ENCODE data around the gene TMEM94.
"Not testable (repeated sequence)": the region's sequence is repeated elsewhere in the genome, so short reads cannot be mapped to it uniquely, and the experiment has no call there.

The TMEM94 gene

DNA sequence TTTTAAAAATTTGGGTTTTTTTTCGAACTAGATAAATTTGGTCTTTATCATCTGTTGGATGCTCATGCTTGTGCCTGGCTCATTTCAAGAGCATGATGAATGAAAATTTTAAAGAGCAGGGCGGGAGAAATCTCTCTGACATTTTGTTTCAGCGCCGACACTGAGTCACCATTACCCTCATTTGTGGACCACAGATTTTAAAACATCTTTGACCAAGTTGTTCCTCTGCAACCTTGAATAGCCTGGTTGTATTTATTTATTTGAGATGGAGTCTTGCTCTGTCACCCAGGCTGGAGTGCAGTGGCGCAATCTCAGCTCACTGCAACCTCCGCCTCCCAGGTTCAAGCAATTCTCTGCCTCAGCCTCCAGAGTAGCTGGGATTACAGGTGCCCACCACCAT, 22.0 kb upstream of the TMEM94 start:
- H3K4me1 Mint-ChIP-seq (ENCODE audit: low read depth), result peaks cover 13% of the 10 kb centered on the region
- H3K4me3 Mint-ChIP-seq; H3K27ac Mint-ChIP-seq; H3K9me3 Mint-ChIP-seq; H3K36me3 Mint-ChIP-seq (ENCODE audit: low read depth): not testable (repeated sequence)
- H3K27me3 Mint-ChIP-seq (ENCODE audit: low read depth), result peaks cover 13% of the 10 kb centered on the region

DNA sequence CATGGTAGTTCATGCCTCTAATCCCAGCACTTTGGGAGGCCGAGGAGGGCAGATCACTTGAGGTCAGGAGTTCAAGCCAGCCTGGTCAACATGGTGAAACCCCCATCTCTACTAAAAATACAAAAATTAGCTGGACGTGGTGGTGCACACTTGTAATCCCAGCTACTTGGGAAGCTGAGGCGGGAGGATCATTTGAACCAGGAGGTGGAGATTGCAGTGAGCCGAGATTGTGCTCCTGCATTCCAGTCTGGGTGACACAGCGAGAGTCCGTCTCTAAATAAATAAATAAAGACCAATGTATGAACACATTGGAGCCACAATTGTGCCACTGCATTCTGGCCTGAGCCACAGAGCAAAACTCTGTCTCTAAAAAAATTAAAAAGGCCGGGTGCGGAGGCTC, 19.0 kb upstream of the TMEM94 start:
- H3K36me3 Mint-ChIP-seq (ENCODE audit: low read depth); H3K27me3 Mint-ChIP-seq (ENCODE audit: low read depth); H3K9me3 Mint-ChIP-seq; H3K4me3 Mint-ChIP-seq; H3K27ac Mint-ChIP-seq: not testable (repeated sequence)
- peaks cover 13% of the 10 kb centered on the region for H3K4me1 Mint-ChIP-seq (ENCODE audit: low read depth)

DNA sequence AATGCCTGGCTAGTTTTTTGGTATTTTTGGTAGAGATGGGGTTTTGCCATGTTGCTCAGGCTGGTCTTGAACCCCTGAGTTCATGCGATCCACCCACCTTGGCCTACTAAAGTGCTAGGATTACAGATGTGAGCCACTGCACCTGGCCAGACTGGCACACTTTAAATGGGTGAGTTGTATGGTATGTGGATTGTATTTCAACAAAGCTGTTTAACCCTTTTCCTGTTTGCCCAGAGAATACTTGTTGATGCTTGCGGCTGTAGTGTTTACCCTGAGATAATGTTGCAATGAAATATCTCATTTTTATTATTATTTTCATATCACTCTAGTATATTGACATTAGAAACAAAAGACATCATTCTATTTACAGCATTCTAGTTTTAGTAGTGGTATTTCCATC, 17.1 kb upstream of the TMEM94 start:
- Mint-ChIP-seq H3K27me3 (ENCODE audit: low read depth) (no peaks in the 10 kb centered on the region), H3K4me3 (no peak overlapping the region), H3K9me3 (no peaks in the 10 kb centered on the region), H3K4me1 (ENCODE audit: low read depth) (peaks cover 13% of the 10 kb centered on the region), H3K36me3 (ENCODE audit: low read depth) (no peaks in the 10 kb centered on the region), H3K27ac (no peak overlapping the region)

DNA sequence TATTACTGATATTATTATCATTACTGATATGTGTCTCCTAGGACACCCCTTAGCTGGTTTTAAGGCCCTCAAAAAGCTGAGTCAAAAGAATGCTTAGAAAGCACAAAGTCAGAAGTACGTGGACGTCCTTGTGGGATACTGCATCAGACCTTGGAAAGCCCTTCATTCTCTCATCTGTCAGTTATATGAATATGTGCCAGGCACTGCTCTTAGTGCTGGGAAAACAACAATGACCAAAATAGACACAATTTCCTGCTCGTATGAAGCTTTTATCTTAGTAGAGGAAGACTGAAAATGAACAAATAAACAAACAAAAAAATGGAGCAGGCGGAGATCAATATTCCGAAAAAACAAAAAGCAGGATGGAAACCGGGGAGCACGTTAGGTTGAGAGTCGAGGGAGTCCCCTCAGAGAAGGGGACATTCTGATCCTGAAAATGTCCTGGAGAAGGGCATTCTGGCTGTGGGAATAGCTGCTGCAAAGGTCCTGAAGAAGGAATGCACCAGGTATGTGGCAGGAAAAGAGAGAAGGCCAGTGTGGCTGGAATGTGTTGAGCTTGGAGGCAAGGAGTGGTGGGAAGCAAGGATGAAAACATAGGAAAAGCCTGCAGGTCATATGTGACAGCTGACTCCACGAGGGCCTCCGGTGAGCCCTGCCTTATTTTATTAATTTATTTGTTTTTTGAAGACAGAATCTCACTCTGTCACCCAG, 15.5 kb upstream of the TMEM94 start:
- Mint-ChIP-seq H3K9me3 (no peaks in the 10 kb centered on the region), H3K27me3 (ENCODE audit: low read depth) (no peaks in the 10 kb centered on the region), H3K36me3 (ENCODE audit: low read depth) (no peaks in the 10 kb centered on the region), H3K4me1 (ENCODE audit: low read depth) (peaks cover 7% of the 10 kb centered on the region), H3K4me3 (no peak overlapping the region), H3K27ac (no peak overlapping the region)

DNA sequence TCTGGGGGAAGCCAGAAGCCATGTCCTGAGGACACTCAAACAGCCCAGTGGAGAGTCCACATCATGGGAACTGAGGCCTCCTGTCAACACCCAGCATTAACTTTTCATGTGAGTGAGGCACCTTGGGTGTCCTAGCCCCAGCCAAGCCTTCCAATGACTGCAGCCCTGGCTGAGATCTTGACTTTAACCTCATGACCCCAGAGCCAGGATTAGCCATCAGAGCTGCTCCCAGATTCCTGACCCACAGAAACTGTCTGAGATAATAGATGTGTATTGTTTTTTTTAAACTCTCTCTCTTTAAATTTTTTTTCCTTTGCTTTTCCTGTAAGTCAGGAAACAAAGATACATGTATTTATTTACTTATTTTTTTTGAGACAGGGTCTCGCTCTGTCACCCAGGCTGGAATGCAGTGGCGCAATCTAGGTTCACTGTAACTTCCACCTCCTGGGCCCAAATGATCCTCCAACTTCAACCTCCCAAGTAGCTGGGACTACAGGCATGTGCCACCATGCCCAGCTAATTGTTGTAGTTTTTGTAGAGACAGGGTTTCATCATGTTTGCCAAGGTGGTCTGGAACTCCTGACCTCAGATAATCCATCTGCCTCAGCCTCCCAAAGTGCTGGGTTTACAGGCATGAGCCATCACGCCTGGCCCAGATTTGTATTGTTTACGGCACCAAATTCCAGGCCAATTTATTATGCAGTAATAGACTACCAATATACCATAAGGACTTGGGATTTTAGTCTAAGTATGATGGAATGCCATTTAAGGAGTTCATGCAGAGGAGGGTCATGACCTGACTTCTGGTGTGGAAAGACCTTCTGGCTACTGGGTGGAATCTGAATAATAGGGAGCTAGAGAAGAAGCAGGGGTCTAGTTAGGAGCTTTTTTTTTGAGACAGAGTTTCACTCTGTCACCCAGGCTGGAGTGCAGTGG, 14.0 kb upstream of the TMEM94 start:
- no peak overlapping the region for H3K27ac Mint-ChIP-seq
- no peaks in the 10 kb centered on the region for H3K27me3 Mint-ChIP-seq (ENCODE audit: low read depth)
- H3K36me3 Mint-ChIP-seq (ENCODE audit: low read depth), result no peaks in the 10 kb centered on the region
- no peaks in the 10 kb centered on the region for H3K9me3 Mint-ChIP-seq
- H3K4me3 Mint-ChIP-seq, result no peak overlapping the region
- no peaks in the 10 kb centered on the region for H3K4me1 Mint-ChIP-seq (ENCODE audit: low read depth)

DNA sequence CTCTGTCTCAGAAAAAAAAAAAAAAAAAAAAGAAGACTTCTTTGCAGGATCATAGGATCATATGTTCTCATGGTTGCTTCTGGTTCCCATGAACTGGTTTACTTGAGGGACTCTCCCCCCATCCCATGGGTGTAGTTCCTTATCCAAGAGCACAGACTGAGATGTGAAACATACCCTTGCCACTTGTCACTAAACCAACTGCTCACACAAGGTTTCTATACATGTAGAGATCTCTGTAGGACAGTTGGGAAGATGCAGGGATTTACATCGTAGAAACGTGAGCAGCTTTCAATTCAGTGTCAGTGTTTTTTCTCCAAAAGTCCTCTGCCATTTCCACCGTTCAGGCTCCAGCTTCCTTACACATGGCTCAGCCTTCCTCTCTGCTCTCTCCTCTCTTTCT, 11.1 kb upstream of the TMEM94 start:
- Mint-ChIP-seq H3K36me3 (ENCODE audit: low read depth) (no peaks in the 10 kb centered on the region), H3K27ac (no peak overlapping the region), H3K27me3 (ENCODE audit: low read depth) (no peaks in the 10 kb centered on the region), H3K4me3 (no peak overlapping the region), H3K9me3 (no peaks in the 10 kb centered on the region), H3K4me1 (ENCODE audit: low read depth) (no peaks in the 10 kb centered on the region)

DNA sequence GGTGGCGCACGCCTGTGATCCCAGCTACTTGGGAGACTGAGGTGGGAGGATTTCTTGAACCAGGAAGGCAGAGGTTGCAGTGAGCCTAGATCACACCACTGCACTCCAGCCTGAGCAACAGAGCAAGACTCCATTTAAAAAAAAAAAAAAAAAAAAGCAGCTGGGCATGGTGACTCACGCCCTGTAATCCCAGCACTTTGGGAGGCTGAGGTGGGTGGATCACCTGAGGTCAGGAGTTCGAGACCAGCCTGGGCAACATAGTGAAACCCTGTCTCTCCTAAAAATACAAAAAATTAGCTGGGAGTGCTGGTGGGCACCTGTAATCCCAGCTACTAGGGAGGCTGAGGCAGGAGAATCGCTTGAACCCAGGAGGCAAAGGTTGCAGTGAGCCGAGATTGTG, 10.5 kb upstream of the TMEM94 start:
- not testable (repeated sequence) for H3K9me3 Mint-ChIP-seq; H3K4me3 Mint-ChIP-seq; H3K27me3 Mint-ChIP-seq (ENCODE audit: low read depth); H3K4me1 Mint-ChIP-seq (ENCODE audit: low read depth); H3K36me3 Mint-ChIP-seq (ENCODE audit: low read depth); H3K27ac Mint-ChIP-seq

DNA sequence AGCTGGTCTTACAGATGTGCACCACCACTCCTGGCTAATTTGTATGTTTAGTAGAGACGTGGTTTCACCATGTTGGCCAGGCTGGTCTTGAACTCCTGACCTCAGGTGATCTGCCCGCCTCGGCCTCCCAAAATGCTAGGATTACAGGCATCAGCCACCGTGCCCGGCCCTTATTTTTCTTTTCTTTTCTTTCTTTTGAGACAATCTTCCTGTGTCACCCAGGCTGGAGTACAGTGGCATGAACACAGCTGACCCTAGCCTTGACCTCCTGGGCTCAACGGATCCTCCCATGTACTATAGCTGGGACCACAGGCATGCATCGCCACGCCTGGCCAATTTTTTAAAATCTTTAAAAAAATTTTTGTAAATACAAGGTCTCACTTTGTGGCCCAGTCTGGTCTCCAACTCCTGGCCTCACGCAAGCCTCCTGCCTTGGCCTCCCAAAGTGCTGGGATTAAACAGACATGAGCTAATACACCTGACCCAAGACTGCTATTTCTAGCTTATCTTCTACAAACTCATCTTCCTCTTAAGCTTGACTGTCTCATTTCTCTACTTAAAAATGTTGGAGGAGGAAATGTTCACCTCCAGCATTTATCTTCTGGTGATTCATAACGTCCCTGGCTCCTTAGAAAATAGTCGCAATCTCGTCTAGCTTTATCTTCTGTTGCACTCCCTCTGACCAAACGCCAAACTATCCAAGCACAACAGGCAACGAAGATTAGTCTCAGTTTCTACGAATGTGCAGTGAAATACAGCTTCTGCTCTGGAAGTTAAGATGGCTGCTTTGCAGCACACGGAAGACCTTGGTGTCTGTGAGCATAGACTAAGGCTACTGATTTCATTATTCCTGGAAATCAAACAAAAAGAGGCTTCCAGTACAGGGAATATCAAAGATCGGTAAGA, 8.2 kb upstream of the TMEM94 start:
- Mint-ChIP-seq H3K27ac (no peak overlapping the region), H3K27me3 (ENCODE audit: low read depth) (no peaks in the 10 kb centered on the region), H3K4me1 (ENCODE audit: low read depth) (no peaks in the 10 kb centered on the region), H3K36me3 (ENCODE audit: low read depth) (no peaks in the 10 kb centered on the region), H3K4me3 (no peak overlapping the region), H3K9me3 (no peaks in the 10 kb centered on the region)

DNA sequence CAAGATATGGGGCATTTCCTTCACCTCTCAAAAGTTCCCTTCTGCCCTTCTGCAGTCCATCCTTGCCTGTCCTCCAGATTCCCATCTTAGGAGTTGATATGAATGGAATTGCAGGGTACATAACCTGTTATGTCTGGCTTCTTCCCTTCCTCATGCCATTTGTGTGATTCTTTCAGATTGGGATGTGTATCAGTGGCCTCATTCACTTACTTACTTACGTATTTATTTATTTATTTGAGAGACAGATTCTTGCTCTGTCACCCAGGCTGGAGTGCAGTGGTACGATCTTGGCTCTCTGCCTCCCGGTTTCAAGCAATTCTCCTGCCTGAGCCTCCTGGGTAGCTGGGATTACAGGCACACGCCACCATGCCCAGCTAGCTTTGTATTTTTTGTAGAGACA, 6.2 kb upstream of the TMEM94 start:
- H3K27ac Mint-ChIP-seq, result no peak overlapping the region
- H3K9me3 Mint-ChIP-seq, result no peaks in the 10 kb centered on the region
- no peak overlapping the region for H3K4me3 Mint-ChIP-seq
- H3K27me3 Mint-ChIP-seq (ENCODE audit: low read depth), result no peaks in the 10 kb centered on the region
- H3K4me1 Mint-ChIP-seq (ENCODE audit: low read depth), result peaks cover 8% of the 10 kb centered on the region
- H3K36me3 Mint-ChIP-seq (ENCODE audit: low read depth), result no peaks in the 10 kb centered on the region

DNA sequence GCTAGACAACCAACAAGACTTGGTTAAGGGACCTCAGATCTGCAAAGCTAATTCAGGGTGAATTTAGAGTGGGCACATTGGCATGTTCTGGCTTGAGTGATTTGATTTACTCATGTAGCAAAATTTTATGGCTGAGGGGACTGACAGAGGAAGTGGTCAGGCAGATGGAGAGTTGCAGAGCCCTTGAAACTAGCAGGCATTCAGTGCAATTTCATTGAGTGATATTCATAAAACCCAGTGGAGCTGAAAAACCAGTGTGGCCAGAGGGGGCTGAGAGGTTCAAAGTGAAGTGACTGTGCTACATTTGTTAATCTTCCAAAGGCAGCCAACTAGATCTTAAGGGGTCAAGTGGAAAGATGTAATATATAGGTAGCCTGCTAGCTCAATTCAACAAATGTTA, 2.2 kb upstream of the TMEM94 start:
- H3K27ac Mint-ChIP-seq, result no peak overlapping the region
- H3K9me3 Mint-ChIP-seq, result no peaks in the 10 kb centered on the region
- peaks cover 28% of the 10 kb centered on the region for H3K4me1 Mint-ChIP-seq (ENCODE audit: low read depth)
- H3K36me3 Mint-ChIP-seq (ENCODE audit: low read depth), result peaks cover 2% of the 10 kb centered on the region
- H3K27me3 Mint-ChIP-seq (ENCODE audit: low read depth), result no peaks in the 10 kb centered on the region
- H3K4me3 Mint-ChIP-seq, result no peak overlapping the region

DNA sequence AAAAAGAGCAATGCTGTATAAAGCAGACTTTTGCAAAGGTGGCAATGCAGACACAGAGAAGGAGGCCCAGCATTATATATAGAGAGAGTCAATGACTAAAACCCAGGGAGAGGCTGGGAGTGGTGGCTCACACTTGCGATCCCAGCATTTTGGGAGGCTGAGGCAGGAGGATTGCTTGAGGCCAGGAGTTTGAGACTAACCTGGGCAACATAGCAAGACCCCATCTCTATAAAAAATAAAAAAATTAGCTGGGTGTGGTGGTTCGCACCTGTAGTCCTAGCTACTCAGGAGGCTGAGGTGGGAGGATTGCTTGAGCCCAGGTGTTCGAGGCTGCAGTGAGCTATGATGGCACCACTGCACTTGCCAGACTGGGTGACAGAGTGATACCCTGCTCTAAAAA, 1.8 kb upstream of the TMEM94 start:
- peaks cover 28% of the 10 kb centered on the region for H3K4me1 Mint-ChIP-seq (ENCODE audit: low read depth)
- H3K4me3 Mint-ChIP-seq; H3K27ac Mint-ChIP-seq; H3K9me3 Mint-ChIP-seq; H3K36me3 Mint-ChIP-seq (ENCODE audit: low read depth); H3K27me3 Mint-ChIP-seq (ENCODE audit: low read depth): not testable (repeated sequence)

DNA sequence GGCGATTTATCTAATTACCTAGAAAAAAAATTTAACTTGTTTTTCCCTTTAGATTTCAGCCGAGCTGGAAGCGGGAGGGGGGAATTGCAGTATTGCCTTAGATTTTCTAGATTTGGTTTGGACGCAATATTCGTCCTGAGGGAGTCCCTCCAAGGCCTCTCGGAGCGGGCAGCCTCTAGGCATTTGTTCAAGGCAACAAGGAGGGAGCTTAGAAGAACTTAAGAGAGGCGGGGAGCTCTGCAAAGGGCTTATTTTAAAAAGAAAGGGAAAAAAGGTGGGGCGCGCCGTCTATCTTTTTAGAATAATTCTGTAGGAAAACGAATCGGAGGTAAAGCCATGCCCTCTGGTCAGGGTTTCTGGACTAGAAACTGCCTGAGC, 407 bp upstream of the TMEM94 start:
- Mint-ChIP-seq H3K27me3 (ENCODE audit: low read depth) (no peaks in the 10 kb centered on the region), H3K4me3 (peak overlapping the region; percentile 92), H3K4me1 (ENCODE audit: low read depth) (peaks cover 33% of the 10 kb centered on the region), H3K27ac (peak overlapping the region; percentile 89), H3K36me3 (ENCODE audit: low read depth) (peaks cover 2% of the 10 kb centered on the region), H3K9me3 (no peaks in the 10 kb centered on the region)

DNA sequence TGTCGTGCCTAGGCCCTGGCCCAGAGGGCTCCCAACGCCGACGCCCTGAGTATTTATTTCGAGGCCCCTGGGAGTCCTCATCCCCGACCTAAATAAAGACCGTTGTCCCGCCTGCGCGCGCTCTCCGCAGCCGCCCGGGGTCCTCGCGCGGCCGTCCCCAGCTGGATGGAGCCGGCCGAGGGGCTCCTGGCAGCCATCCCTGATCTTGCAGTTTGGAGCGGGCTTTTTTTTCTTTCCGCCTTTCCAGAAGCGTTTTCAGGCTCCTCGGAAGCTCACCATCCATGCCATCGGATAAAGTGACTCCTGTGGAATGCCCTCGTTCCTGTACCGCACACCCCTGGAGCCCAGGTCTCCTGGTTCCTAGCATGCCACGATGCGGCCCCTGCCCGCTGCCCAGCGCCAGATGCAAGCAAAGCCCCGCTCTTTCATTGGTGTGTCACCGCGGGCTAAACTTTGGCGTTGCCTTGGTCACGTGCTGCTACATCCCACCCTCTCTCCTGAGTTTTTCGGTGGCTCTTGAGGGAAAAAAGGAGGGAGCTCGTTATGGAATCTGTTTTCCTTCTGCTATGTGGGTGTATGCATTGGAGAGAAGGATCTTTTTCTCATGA, 716 bp downstream of the TMEM94 start:
- H3K4me1 Mint-ChIP-seq (ENCODE audit: low read depth), result peaks cover 33% of the 10 kb centered on the region
- H3K9me3 Mint-ChIP-seq, result no peaks in the 10 kb centered on the region
- H3K27me3 Mint-ChIP-seq (ENCODE audit: low read depth), result no peaks in the 10 kb centered on the region
- H3K27ac Mint-ChIP-seq, result peak overlapping the region; percentile 81
- H3K36me3 Mint-ChIP-seq (ENCODE audit: low read depth), result peaks cover 2% of the 10 kb centered on the region
- H3K4me3 Mint-ChIP-seq, result peak overlapping the region; percentile 92

DNA sequence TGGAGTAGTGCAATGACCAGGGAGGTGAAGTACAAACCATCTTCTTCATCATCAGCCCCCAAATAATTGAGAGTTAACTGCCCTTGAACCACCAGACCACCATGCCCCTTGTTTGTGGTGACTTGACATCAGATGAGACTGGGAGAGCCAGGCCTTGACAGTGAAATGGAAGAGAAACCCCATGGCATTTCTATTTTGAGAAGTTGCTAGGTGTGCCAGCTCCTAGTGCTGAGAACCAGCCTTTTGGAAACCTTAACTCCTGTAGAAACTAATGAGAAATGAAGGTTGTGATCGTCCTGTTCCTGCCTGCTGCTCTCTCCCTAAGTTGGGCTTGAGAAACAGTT, 2.8 kb downstream of the TMEM94 start:
- Mint-ChIP-seq H3K36me3 (ENCODE audit: low read depth) (peaks cover 2% of the 10 kb centered on the region), H3K27ac (no peak overlapping the region), H3K4me3 (no peak overlapping the region), H3K27me3 (ENCODE audit: low read depth) (no peaks in the 10 kb centered on the region), H3K4me1 (ENCODE audit: low read depth) (peaks cover 28% of the 10 kb centered on the region), H3K9me3 (no peaks in the 10 kb centered on the region)
